Keratinocyte (primary cell): ENCODE data around the gene CPTP. TPM values are rescaled to one million over a fixed set of nuclear protein-coding genes. Genes with fewer than 3 reads are reported as not detected.

Experiments used
- DNase-seq: peaks from one replicate; pipeline ENCODE4 v3.0.0-alpha.2; 2011; ENCODE audit warnings: low read depth, missing footprints, low spot score
- FAIRE-seq: peaks from 2 replicates; lab custom pipeline; 2011; peaks lifted over from hg19 to GRCh38; lab: Jason Lieb, UNC
- H2AFZ ChIP-seq: 2 replicates; pipeline ENCODE4 v1.6.0; 2012; ENCODE audit warnings: low read length, control low read depth, inconsistent platforms; ENCODE audit not compliant: control insufficient read depth
- H3K27ac ChIP-seq: 2 replicates; pipeline ENCODE4 v1.5.1; 2011; ENCODE audit warnings: low read length; ENCODE audit not compliant: control insufficient read depth, insufficient read depth
- H3K27me3 ChIP-seq: 3 replicates; pipeline ENCODE4 v1.6.0; 2011; ENCODE audit warnings: low read length; ENCODE audit not compliant: control insufficient read depth, insufficient read depth; ENCODE audit errors: extremely low read depth
- H3K36me3 ChIP-seq, 2 experiments: 2 replicates in 1 of 2; 3 replicates in 1 of 2; pipeline ENCODE4 v1.5.1; 2011; ENCODE audit warnings: low read length in 2 of 2, mild to moderate bottlenecking in 1 of 2; ENCODE audit not compliant: control insufficient read depth in 2 of 2, insufficient read depth in 2 of 2; ENCODE audit errors: extremely low read depth in 1 of 2
- H3K4me1 ChIP-seq: 3 replicates; pipeline ENCODE4 v1.5.1; 2011; ENCODE audit warnings: low read length; ENCODE audit not compliant: control insufficient read depth, insufficient read depth; ENCODE audit errors: extremely low read depth
- H3K4me2 ChIP-seq: 3 replicates; pipeline ENCODE4 v1.6.0; 2011; ENCODE audit warnings: low read depth, low read length; ENCODE audit not compliant: control insufficient read depth, insufficient read depth; ENCODE audit errors: extremely low read depth
- H3K4me3 ChIP-seq, 3 experiments: fragments of 200-600 bp in 1 of 3; sonication (generic) in 1 of 3; 2 replicates in 2 of 3; 3 replicates in 1 of 3; pipeline ENCODE4 v1.5.1; 2011 to 2016; ENCODE audit warnings: low read length in 3 of 3, mild to moderate bottlenecking in 3 of 3, control low read depth in 2 of 3, inconsistent platforms in 1 of 3, low read depth in 1 of 3, mixed read lengths in 1 of 3, mixed run types in 1 of 3, moderate library complexity in 1 of 3; ENCODE audit not compliant: control insufficient read depth in 2 of 3, insufficient read depth in 2 of 3; ENCODE audit errors: extremely low read depth in 1 of 3
- H3K79me2 ChIP-seq: 2 replicates; pipeline ENCODE4 v1.6.0; 2012; ENCODE audit warnings: low read length; ENCODE audit not compliant: control insufficient read depth, insufficient read depth
- H3K9ac ChIP-seq: 3 replicates; pipeline ENCODE4 v1.6.0; 2011; ENCODE audit warnings: low read length; ENCODE audit not compliant: control insufficient read depth, insufficient read depth; ENCODE audit errors: extremely low read depth
- H3K9me1 ChIP-seq: 3 replicates; pipeline ENCODE4 v1.6.0; 2011; ENCODE audit warnings: low read length; ENCODE audit not compliant: control insufficient read depth, insufficient read depth; ENCODE audit errors: extremely low read depth
- H3K9me3 ChIP-seq: 2 replicates; pipeline ENCODE4 v1.5.1; 2012; ENCODE audit warnings: low read depth, low read length; ENCODE audit not compliant: control insufficient read depth
- H4K20me1 ChIP-seq: 3 replicates; pipeline ENCODE4 v1.6.0; 2011; ENCODE audit warnings: low read length; ENCODE audit not compliant: control insufficient read depth, insufficient read depth; ENCODE audit errors: extremely low read depth
- EZH2 ChIP-seq: IDR thresholded peaks from one replicate; pipeline ENCODE4 v1.6.1; 2012; ENCODE audit warnings: inconsistent platforms, mild to moderate bottlenecking, low read length, moderate library complexity
- dilution Hi-C: fragments of 300-500 bp; cut with MboI; formaldehyde crosslinking; loops from one replicate; pipeline ENCODE4 v1.7.0; 2020; ENCODE audit warnings: low sequenced_read_pairs; ENCODE audit not compliant: extremely low pct_ligation_motif_present
- polyA plus RNA-seq, 5 experiments: library from polyadenylated mRNA; depleted of rRNA in 3 of 5; stranded (reverse) in 3 of 5; stranded (forward) in 1 of 5; unstranded in 1 of 5; fragments of >200 nt; gene quantifications; 1 replicate in 1 of 5; 2 replicates in 3 of 5; 3 replicates in 1 of 5; pipeline versions ENCODE4 v1.2.1 to v1.2.3, GENCODE V29; 2011 to 2012; ENCODE audit warnings: missing spikeins in 2 of 5, low read depth in 1 of 5, low replicate concordance in 1 of 5
- TF ChIP-seq, protein P1 (sequence below), 3 experiments: IDR thresholded peaks in 1 of 3; conservative IDR thresholded peaks in 1 of 3; optimal IDR thresholded peaks in 1 of 3; 2 replicates in 2 of 3; 3 replicates in 1 of 3; pipeline versions ENCODE3 to v1.5.1; 2011; ENCODE audit warnings: low read length in 3 of 3, mild to moderate bottlenecking in 3 of 3, moderate library complexity in 2 of 3, control low read depth in 1 of 3, inconsistent platforms in 1 of 3; ENCODE audit not compliant: insufficient read depth in 2 of 3; ENCODE audit errors: extremely low read depth in 1 of 3

Gene CPTP
- polyA plus RNA-seq, 1 donor (not counting 4 experiments of a cell fraction or from before 2014, with no cell fraction given) = 5.8 TPM

DNA sequence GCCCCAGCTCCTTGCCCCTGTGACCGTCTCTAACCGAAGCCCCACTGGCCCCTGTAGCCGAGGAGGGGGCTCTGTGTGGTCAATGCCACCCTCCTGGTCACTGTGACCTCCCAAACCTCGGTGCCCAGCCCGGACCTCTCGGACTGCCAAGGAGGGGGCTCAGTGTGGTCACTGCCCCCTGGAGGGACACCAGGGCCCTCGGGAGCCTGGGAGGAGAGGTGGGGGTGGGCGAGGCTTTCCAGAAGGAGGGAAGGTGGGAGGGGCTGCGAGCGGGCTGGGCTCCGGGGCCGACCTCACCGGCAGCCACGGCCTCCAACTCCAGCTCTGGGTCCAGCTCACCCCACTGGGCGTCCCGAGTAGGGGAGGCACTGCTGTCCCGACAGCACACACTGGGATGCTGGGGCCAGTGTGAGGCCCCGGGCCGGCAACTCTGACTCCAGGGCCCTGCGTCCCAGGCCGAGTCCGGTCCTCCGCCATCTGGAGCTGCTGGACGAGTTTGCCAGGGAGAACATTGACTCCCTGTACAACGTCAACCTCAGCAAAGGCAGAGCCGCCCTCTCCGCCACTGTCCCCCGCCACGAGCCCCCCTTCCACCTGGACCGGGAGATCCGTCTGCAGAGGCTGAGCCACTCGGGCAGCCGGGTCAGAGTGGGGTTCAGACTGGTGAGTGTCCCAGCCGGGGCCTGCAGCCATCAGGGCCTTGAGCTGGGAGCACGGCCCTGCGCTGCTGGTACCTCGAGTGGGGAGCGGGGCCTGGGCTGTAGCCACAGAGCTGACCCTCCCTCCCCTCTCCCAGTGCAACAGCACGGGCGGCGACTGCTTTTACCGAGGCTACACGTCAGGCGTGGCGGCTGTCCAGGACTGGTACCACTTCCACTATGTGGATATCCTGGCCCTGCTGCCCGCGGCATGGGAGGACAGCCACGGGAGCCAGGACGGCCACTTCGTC is 38.0 kb upstream of the CPTP start:
- no peaks in the 10 kb centered on the region for H3K36me3 ChIP-seq
- no peak for FAIRE-seq
- no peak overlapping the region for H3K9ac ChIP-seq
- dilution Hi-C loops = no loop called here
- H3K9me3 ChIP-seq = no peaks in the 10 kb centered on the region
- H2AFZ ChIP-seq = no peak overlapping the region
- no peak overlapping the region for H3K4me2 ChIP-seq
- peaks cover 4% of the 10 kb centered on the region for H4K20me1 ChIP-seq
- H3K27ac ChIP-seq = no peak overlapping the region
- H3K4me3 ChIP-seq = no peak overlapping the region
- H3K79me2 ChIP-seq = no peaks in the 10 kb centered on the region
- DNase-seq = no peak
- H3K27me3 ChIP-seq = peaks cover 5% of the 10 kb centered on the region
- TF ChIP-seq EZH2 = no peak
- TF ChIP-seq, protein P1, sequence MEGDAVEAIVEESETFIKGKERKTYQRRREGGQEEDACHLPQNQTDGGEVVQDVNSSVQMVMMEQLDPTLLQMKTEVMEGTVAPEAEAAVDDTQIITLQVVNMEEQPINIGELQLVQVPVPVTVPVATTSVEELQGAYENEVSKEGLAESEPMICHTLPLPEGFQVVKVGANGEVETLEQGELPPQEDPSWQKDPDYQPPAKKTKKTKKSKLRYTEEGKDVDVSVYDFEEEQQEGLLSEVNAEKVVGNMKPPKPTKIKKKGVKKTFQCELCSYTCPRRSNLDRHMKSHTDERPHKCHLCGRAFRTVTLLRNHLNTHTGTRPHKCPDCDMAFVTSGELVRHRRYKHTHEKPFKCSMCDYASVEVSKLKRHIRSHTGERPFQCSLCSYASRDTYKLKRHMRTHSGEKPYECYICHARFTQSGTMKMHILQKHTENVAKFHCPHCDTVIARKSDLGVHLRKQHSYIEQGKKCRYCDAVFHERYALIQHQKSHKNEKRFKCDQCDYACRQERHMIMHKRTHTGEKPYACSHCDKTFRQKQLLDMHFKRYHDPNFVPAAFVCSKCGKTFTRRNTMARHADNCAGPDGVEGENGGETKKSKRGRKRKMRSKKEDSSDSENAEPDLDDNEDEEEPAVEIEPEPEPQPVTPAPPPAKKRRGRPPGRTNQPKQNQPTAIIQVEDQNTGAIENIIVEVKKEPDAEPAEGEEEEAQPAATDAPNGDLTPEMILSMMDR (optimal IDR thresholded peaks at IDR 0.05 in 1 of 3, IDR thresholded peaks at IDR 0.05 in 1 of 3, conservative IDR thresholded peaks at IDR 0.05 in 1 of 3; ENCODE audit: extremely low read depth in 1 of 3, insufficient read depth in 2 of 3, low read length in 3 of 3) = no peak
- H3K4me1 ChIP-seq = peaks cover 17% of the 10 kb centered on the region
- no peaks in the 10 kb centered on the region for H3K9me1 ChIP-seq

DNA sequence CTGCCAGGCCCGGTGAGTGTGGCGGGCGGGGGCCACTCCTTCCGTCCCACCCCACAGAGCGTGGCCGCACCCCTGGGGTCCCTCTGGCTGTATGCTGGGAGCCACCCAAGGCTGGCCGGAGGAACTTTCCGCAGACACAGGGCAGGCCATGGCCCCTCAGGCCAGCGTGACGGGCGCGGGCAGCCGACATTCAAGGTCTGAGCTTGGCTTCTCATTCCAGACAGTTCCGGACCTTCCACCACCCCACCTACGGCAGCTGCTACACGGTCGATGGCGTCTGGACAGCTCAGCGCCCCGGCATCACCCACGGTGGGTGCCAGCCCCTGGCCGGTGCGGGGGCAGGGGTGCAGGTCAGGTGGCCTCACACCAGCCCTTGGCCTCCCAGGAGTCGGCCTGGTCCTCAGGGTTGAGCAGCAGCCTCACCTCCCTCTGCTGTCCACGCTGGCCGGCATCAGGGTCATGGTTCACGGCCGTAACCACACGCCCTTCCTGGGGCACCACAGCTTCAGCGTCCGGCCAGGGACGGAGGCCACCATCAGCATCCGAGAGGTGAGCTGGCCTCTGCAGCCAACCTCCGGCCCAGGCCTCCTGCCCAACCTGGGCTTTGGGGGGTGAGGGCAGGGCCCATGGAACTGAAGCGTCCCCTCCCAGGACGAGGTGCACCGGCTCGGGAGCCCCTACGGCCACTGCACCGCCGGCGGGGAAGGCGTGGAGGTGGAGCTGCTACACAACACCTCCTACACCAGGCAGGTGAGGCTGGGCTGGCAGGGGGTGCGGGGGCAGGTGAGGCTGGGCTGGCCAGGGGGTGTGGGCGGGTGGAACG is 37.1 kb upstream of the CPTP start:
- peaks cover 5% of the 10 kb centered on the region for H3K27me3 ChIP-seq
- FAIRE-seq = no peak
- DNase-seq = no peak
- no peak overlapping the region for H3K4me3 ChIP-seq
- no peaks in the 10 kb centered on the region for H3K9me1 ChIP-seq
- no peak overlapping the region for H2AFZ ChIP-seq
- H3K4me1 ChIP-seq = peaks cover 10% of the 10 kb centered on the region
- no peak for TF ChIP-seq EZH2
- TF ChIP-seq, protein P1 (optimal IDR thresholded peaks at IDR 0.05 in 1 of 3, IDR thresholded peaks at IDR 0.05 in 1 of 3, conservative IDR thresholded peaks at IDR 0.05 in 1 of 3; ENCODE audit: extremely low read depth in 1 of 3, insufficient read depth in 2 of 3, low read length in 3 of 3) = no peak
- no peak overlapping the region for H3K9ac ChIP-seq
- H3K79me2 ChIP-seq = no peaks in the 10 kb centered on the region
- H3K27ac ChIP-seq = no peak overlapping the region
- no peak overlapping the region for H3K4me2 ChIP-seq
- H3K9me3 ChIP-seq = no peaks in the 10 kb centered on the region
- H4K20me1 ChIP-seq = peaks cover 6% of the 10 kb centered on the region
- dilution Hi-C loops = no loop called here
- no peaks in the 10 kb centered on the region for H3K36me3 ChIP-seq
